Measurements from ENCODE around the gene SLCO3A1.
A peak's percentile ranks its signal among the peaks of the same experiment; 100 is the strongest.

The SLCO3A1 gene

GRCh38 chr15:91889111-91889815 lies 35.8 kb downstream of the SLCO3A1 start:
- DNase-seq (ENCODE audit: low read depth) = no peak
- no peak overlapping the region for H3K4me3 ChIP-seq (ENCODE audit: control insufficient read depth, low read depth, low read length)
- no peak for TF ChIP-seq CTCF (conservative IDR thresholded peaks at IDR 0.05; ENCODE audit: control insufficient read depth, insufficient read depth, low read depth, low read length)

GRCh38 chr15:91890614-91891013 lies 37.1 kb downstream of the SLCO3A1 start:
- no peak for TF ChIP-seq CTCF (conservative IDR thresholded peaks at IDR 0.05; ENCODE audit: control insufficient read depth, insufficient read depth, low read depth, low read length)
- peak; percentile 67 for DNase-seq (ENCODE audit: low read depth)
- H3K4me3 ChIP-seq (ENCODE audit: control insufficient read depth, low read depth, low read length) = no peak overlapping the region

- DNase-seq (ENCODE audit: low read depth) = no peak
- TF ChIP-seq CTCF (conservative IDR thresholded peaks at IDR 0.05; ENCODE audit: control insufficient read depth, insufficient read depth, low read depth, low read length) = no peak
These were observed 37.6 kb downstream of the SLCO3A1 start for GRCh38 chr15:91891101-91891500.

GRCh38 chr15:91891788-91892345 lies 38.4 kb downstream of the SLCO3A1 start:
- TF ChIP-seq CTCF (conservative IDR thresholded peaks at IDR 0.05; ENCODE audit: control insufficient read depth, insufficient read depth, low read depth, low read length) = no peak

More at GRCh38 chr15:91891101-91891500, 37.6 kb downstream of the SLCO3A1 start:
- no peak overlapping the region for H3K4me3 ChIP-seq (ENCODE audit: control insufficient read depth, low read depth, low read length)

GRCh38 chr15:91892436-91892835 lies 38.9 kb downstream of the SLCO3A1 start:
- H3K4me3 ChIP-seq (ENCODE audit: control insufficient read depth, low read depth, low read length) = no peak overlapping the region
- TF ChIP-seq CTCF (conservative IDR thresholded peaks at IDR 0.05; ENCODE audit: control insufficient read depth, insufficient read depth, low read depth, low read length) = no peak
- no peak for DNase-seq (ENCODE audit: low read depth)

More at GRCh38 chr15:91891788-91892345, 38.4 kb downstream of the SLCO3A1 start:
- no peak for DNase-seq (ENCODE audit: low read depth)
- no peak overlapping the region for H3K4me3 ChIP-seq (ENCODE audit: control insufficient read depth, low read depth, low read length)

GRCh38 chr15:91894606-91895005 lies 41.1 kb downstream of the SLCO3A1 start:
- H3K4me3 ChIP-seq (ENCODE audit: control insufficient read depth, low read depth, low read length) = no peak overlapping the region
- TF ChIP-seq CTCF (conservative IDR thresholded peaks at IDR 0.05; ENCODE audit: control insufficient read depth, insufficient read depth, low read depth, low read length) = no peak
- no peak for DNase-seq (ENCODE audit: low read depth)

Measured in fibroblast of mammary gland (primary cell).